Panc1 (cell line): ENCODE results near the gene TCHHL1. TPM values are rescaled to one million over a fixed set of nuclear protein-coding genes. Genes with fewer than 3 reads are reported as not detected.

Source experiments
- ATAC-seq: fragments of 200-7000 bp; cut with Tn5 transposase; 2 replicates; pipeline ENCODE4 v1.9.1; 2020; ENCODE audit warnings: mild to moderate bottlenecking, moderate library complexity
- BruUV-seq: library from RNA; stranded (reverse); fragments of 400-500 nt; replicated peaks from 2 replicates; lab custom pipeline; 2021; lab: Mats Ljungman, UMichigan
- CTCF ChIA-PET: fragments of 300-600 bp; sonication (Branson Sonifier 250); formaldehyde crosslinking; loops from one replicate; lab custom pipeline; 2022; ENCODE audit warnings: antibody characterized with exemption; lab: Charles Lee
- POLR2A ChIA-PET: fragments of 300-600 bp; sonication (Branson Sonifier 250); formaldehyde crosslinking; loops from one replicate; lab custom pipeline; 2022; ENCODE audit warnings: antibody characterized with exemption; lab: Charles Lee
- DNase-seq: peaks from one replicate; pipeline ENCODE4 v3.0.0-alpha.2; 2010; ENCODE audit warnings: low read depth, low spot score
- H3K27ac ChIP-seq: 2 replicates; pipeline ENCODE4 v1.5.1; 2011; ENCODE audit warnings: mild to moderate bottlenecking, low read length, inconsistent platforms
- H3K27me3 ChIP-seq: fragments of 200-500 bp; sonication (Bioruptor generic); 2 replicates; pipeline ENCODE4 v1.6.0; 2014; ENCODE audit warnings: low read length, inconsistent platforms; ENCODE audit not compliant: control insufficient read depth, insufficient read depth
- H3K36me3 ChIP-seq: fragments of 200-500 bp; sonication (Bioruptor generic); 2 replicates; pipeline ENCODE4 v1.5.1; 2014; ENCODE audit warnings: inconsistent platforms, mild to moderate bottlenecking, low read length, moderate library complexity; ENCODE audit not compliant: control insufficient read depth, insufficient read depth
- H3K4me1 ChIP-seq: 2 replicates; pipeline ENCODE4 v1.5.1; 2011; ENCODE audit warnings: inconsistent platforms, mild to moderate bottlenecking, low read length, moderate library complexity; ENCODE audit not compliant: control insufficient read depth, insufficient read depth
- H3K4me3 ChIP-seq, 2 experiments: 2 replicates each; pipeline ENCODE4 v1.5.1; 2011 to 2012; ENCODE audit warnings: low read depth in 2 of 2, low read length in 2 of 2, mild to moderate bottlenecking in 2 of 2, inconsistent platforms in 1 of 2, moderate library complexity in 1 of 2
- H3K9me3 ChIP-seq: fragments of 200-500 bp; sonication (Bioruptor generic); 2 replicates; pipeline ENCODE4 v1.5.1; 2014; ENCODE audit warnings: low read depth, mild to moderate bottlenecking, inconsistent platforms, low read length, moderate library complexity; ENCODE audit not compliant: control insufficient read depth, insufficient read depth
- CTCF ChIP-seq: fragments of 450-650 bp; IDR thresholded peaks from 2 replicates; pipeline ENCODE4 v1.5.1; 2017; ENCODE audit warnings: mild to moderate bottlenecking
- POLR2AphosphoS5 ChIP-seq: IDR thresholded peaks from 2 replicates; pipeline ENCODE4 v1.6.1; 2012; ENCODE audit warnings: mild to moderate bottlenecking, low read depth, low read length, moderate library complexity
- REST ChIP-seq, 2 experiments: IDR thresholded peaks; 2 replicates each; pipeline ENCODE4 v1.6.1; 2011 to 2012; ENCODE audit warnings: low read depth in 2 of 2, control low read depth in 1 of 2, low read length in 1 of 2, mild to moderate bottlenecking in 1 of 2, moderate library complexity in 1 of 2; ENCODE audit not compliant: insufficient read depth in 1 of 2
- SIN3A ChIP-seq: IDR thresholded peaks from 2 replicates; pipeline ENCODE4 v1.6.1; 2012; ENCODE audit warnings: low read depth, mild to moderate bottlenecking, low read length, moderate library complexity, borderline replicate concordance; ENCODE audit not compliant: insufficient read depth
- TCF7L2 ChIP-seq: IDR thresholded peaks from 2 replicates; pipeline ENCODE4 v1.6.1; 2011; ENCODE audit warnings: mild to moderate bottlenecking, low read depth, low read length, inconsistent platforms
- in situ Hi-C: cut with HindIII; loops from 2 replicates; pipeline ENCODE4 v1.10.0; 2016; ENCODE audit warnings: low sequenced_read_pairs, low pct_unique_long_range_greater_than_20kb
- intact Hi-C: fragments of 100-400 bp; cut with micrococcal nuclease; formaldehyde crosslinking; loops from one replicate; pipeline ENCODE4 v1.10.0; 2022; ENCODE audit not compliant: unreplicated experiment
- total RNA-seq: library from RNA; stranded (reverse); gene quantifications from one replicate; pipeline ENCODE4 v1.2.1, GENCODE V29; 2021; ENCODE audit not compliant: unreplicated experiment

The TCHHL1 gene
- total RNA-seq, 1 experiment from 2014 or later, result not detected

GRCh38 chr1:152078831-152079441 lies 9.9 kb downstream of the TCHHL1 start:
- CTCF ChIA-PET, result no interaction called here
- no peak overlapping the region for H3K4me3 ChIP-seq
- POLR2A ChIA-PET, result no interaction called here
- intact Hi-C loops (no loop called here), in situ Hi-C loops (no loop called here)
- no TSS peak for BruUV-seq
- ATAC-seq, result no peak
- no peaks in the 10 kb centered on the region for H3K9me3 ChIP-seq
- H3K4me1 ChIP-seq, result no peaks in the 10 kb centered on the region
- TF ChIP-seq POLR2AphosphoS5 (no peak), SIN3A (no peak), REST (IDR thresholded peaks at IDR 0.05; ENCODE audit: insufficient read depth in 1 of 2, low read depth in 2 of 2, low read length in 1 of 2) (no peak), CTCF (no peak), TCF7L2 (no peak)
- no peaks in the 10 kb centered on the region for H3K36me3 ChIP-seq
- no peak for DNase-seq
- H3K27me3 ChIP-seq, result peaks cover 6% of the 10 kb centered on the region; the same call in 1 of the 2 replicates
- no peak overlapping the region for H3K27ac ChIP-seq

- BruUV-seq, result no TSS peak
- Histone ChIP-seq H3K27ac (no peak overlapping the region), H3K4me3 (no peak overlapping the region), H3K4me1 (no peaks in the 10 kb centered on the region), H3K27me3 (peaks cover 6% of the 10 kb centered on the region; the same call in 1 of the 2 replicates), H3K9me3 (no peaks in the 10 kb centered on the region), H3K36me3 (no peaks in the 10 kb centered on the region)
- no peak for TF ChIP-seq SIN3A
- TF ChIP-seq REST (IDR thresholded peaks at IDR 0.05; ENCODE audit: insufficient read depth in 1 of 2, low read depth in 2 of 2, low read length in 1 of 2), result no peak
- TF ChIP-seq POLR2AphosphoS5, result no peak
- no peak for TF ChIP-seq CTCF
- TF ChIP-seq TCF7L2, result no peak
- ATAC-seq, result no peak
- intact Hi-C loops, result no loop called here
- CTCF ChIA-PET, result no interaction called here
- DNase-seq, result no peak
- POLR2A ChIA-PET, result no interaction called here
- in situ Hi-C loops, result no loop called here
Observed at GRCh38 chr1:152072311-152072710, 16.6 kb downstream of the TCHHL1 start.
